HepG2 (cell line): ENCODE data around the gene FAM193A. TPM values are rescaled to one million over a fixed set of nuclear protein-coding genes. Genes with fewer than 3 reads are reported as not detected.

Source experiments
- ATAC-seq: fragments of 200-7000 bp; cut with Tn5 transposase; 3 replicates; pipeline ENCODE4 v1.9.1; 2020; ENCODE audit warnings: mild to moderate bottlenecking, moderate library complexity
- BruUV-seq: library from RNA; stranded (reverse); fragments of 400-500 nt; replicated peaks from 2 replicates; lab custom pipeline; 2021; lab: Mats Ljungman, UMichigan
- CTCF ChIA-PET: fragments of 300-600 bp; formaldehyde crosslinking; extraction: SDS; loops from one replicate; lab custom pipeline; 2021; ENCODE audit warnings: low total read pairs, inconsistent platforms, low intra/inter-chr PET ratio; lab: Yijun Ruan, JAX
- POLR2A ChIA-PET: fragments of 350-600 bp; sonication (Branson Sonifier 250); formaldehyde crosslinking; loops from one replicate; lab custom pipeline; 2020; ENCODE audit warnings: antibody characterized with exemption, inconsistent platforms; lab: Yijun Ruan, JAX
- DNase-seq: peaks from one replicate; pipeline ENCODE4 v3.0.0-alpha.2; 2015; ENCODE audit warnings: low spot score
- FAIRE-seq: peaks from 3 replicates; lab custom pipeline; 2011; peaks lifted over from hg19 to GRCh38; lab: Jason Lieb, UNC
- H2AFZ ChIP-seq: one replicate; pipeline ENCODE4 v1.6.1; 2011; ENCODE audit warnings: low read length, inconsistent platforms
- H3K27ac ChIP-seq: fragments of 300-600 bp; 3 replicates; pipeline ENCODE4 v1.8.0; 2011; ENCODE audit warnings: mixed run types, mild to moderate bottlenecking, mixed read lengths, low read length, inconsistent platforms; ENCODE audit not compliant: insufficient read depth; ENCODE audit errors: extremely low read length
- H3K27me3 ChIP-seq, 2 experiments: fragments of 200-600 bp in 1 of 2; 2 replicates in 1 of 2; 3 replicates in 1 of 2; pipeline versions ENCODE4 v1.6.0 to v1.8.0; 2011; ENCODE audit warnings: low read length in 2 of 2, mild to moderate bottlenecking in 2 of 2, moderate library complexity in 2 of 2, inconsistent platforms in 1 of 2; ENCODE audit not compliant: insufficient read depth in 2 of 2, control insufficient read depth in 1 of 2
- H3K36me3 ChIP-seq, 2 experiments: fragments of 200-600 bp in 1 of 2; replicated peaks in 1 of 2; 2 replicates in 1 of 2; 3 replicates in 1 of 2; pipeline versions ENCODE4 v1.5.1 to v1.8.0; 2011; ENCODE audit warnings: low read length in 2 of 2, inconsistent platforms in 1 of 2; ENCODE audit not compliant: insufficient read depth in 2 of 2, control insufficient read depth in 1 of 2
- H3K4me1 ChIP-seq: 2 replicates; pipeline ENCODE4 v1.5.1; 2012; ENCODE audit warnings: low read length, inconsistent platforms; ENCODE audit not compliant: insufficient read depth
- H3K4me2 ChIP-seq: 2 replicates; pipeline ENCODE4 v1.6.0; 2011; ENCODE audit warnings: low read depth, low read length, inconsistent platforms
- H3K4me3 ChIP-seq, 3 experiments: fragments of 200-600 bp in 1 of 3; sonication (generic), shearing (Covaris generic) in 1 of 3; replicated peaks in 1 of 3; 2 replicates each; pipeline ENCODE4 v1.5.1; 2011 to 2016; ENCODE audit warnings: low read length in 3 of 3, inconsistent platforms in 2 of 3, low read depth in 2 of 3, mild to moderate bottlenecking in 2 of 3, control low read depth in 1 of 3, mixed read lengths in 1 of 3; ENCODE audit not compliant: insufficient read depth in 1 of 3
- H3K79me2 ChIP-seq: one replicate; pipeline ENCODE4 v1.6.1; 2011; ENCODE audit warnings: low read length, inconsistent platforms; ENCODE audit not compliant: insufficient read depth
- H3K9ac ChIP-seq: 2 replicates; pipeline ENCODE4 v1.6.0; 2011; ENCODE audit warnings: mild to moderate bottlenecking, low read depth, low read length, inconsistent platforms; ENCODE audit not compliant: insufficient read depth
- H3K9me3 ChIP-seq: 2 replicates; pipeline ENCODE4 v1.5.1; 2012; ENCODE audit warnings: mild to moderate bottlenecking, low read length
- H4K20me1 ChIP-seq: 2 replicates; pipeline ENCODE4 v1.6.0; 2011; ENCODE audit warnings: inconsistent platforms, mild to moderate bottlenecking, low read length, moderate library complexity; ENCODE audit not compliant: insufficient read depth
- BRF2 ChIP-seq: sonication (generic); formaldehyde crosslinking; IDR thresholded peaks from 2 replicates; pipeline ENCODE4 v1.8.1; 2022; ENCODE audit warnings: mild to moderate bottlenecking, missing genetic modification reagents
- CCAR2 ChIP-seq: fragments of 200-400 bp; formaldehyde crosslinking; optimal IDR thresholded peaks from 2 replicates; pipeline ENCODE3; 2018; ENCODE audit warnings: low read depth, mild to moderate bottlenecking, low read length, moderate library complexity
- TRIM22 ChIP-seq: fragments of 450-650 bp; IDR thresholded peaks from 2 replicates; pipeline ENCODE4 v1.6.1; 2017
- TSC22D2 ChIP-seq: sonication (generic); formaldehyde crosslinking; IDR thresholded peaks from 2 replicates; pipeline ENCODE4 v1.5.1; 2020; ENCODE audit warnings: missing genetic modification reagents, mild to moderate bottlenecking, borderline replicate concordance
- ZNF407 ChIP-seq: sonication (generic); formaldehyde crosslinking; IDR thresholded peaks from one replicate; pipeline ENCODE4 v1.5.1; 2020; ENCODE audit warnings: mild to moderate bottlenecking, missing genetic modification reagents; ENCODE audit errors: not compliant biosample characterization
- ZNF550 ChIP-seq: sonication (generic); formaldehyde crosslinking; IDR thresholded peaks from 2 replicates; pipeline ENCODE4 v1.4.0; 2020; ENCODE audit warnings: mild to moderate bottlenecking, missing genetic modification reagents, borderline replicate concordance
- ZZZ3 ChIP-seq: sonication (generic); formaldehyde crosslinking; IDR thresholded peaks from 2 replicates; pipeline ENCODE4 v1.4.0; 2020; ENCODE audit warnings: missing genetic modification reagents, mild to moderate bottlenecking, borderline replicate concordance
- WGBS: methylation state at CpG from one replicate; pipeline ENCODE4 v1.1.6; 2017; ENCODE audit warnings: low lambda C conversion rate; 5-methylcytosine and 5-hydroxymethylcytosine counted together
- in situ Hi-C: cut with HindIII; loops from 2 replicates; pipeline ENCODE4 v1.10.0; 2017; ENCODE audit warnings: low pct_unique_long_range_greater_than_20kb; ENCODE audit not compliant: extremely low pct_ligation_motif_present
- intact Hi-C: fragments of 100-400 bp; cut with micrococcal nuclease; formaldehyde crosslinking; loops from one replicate; pipeline ENCODE4 v1.10.0; 2022; ENCODE audit not compliant: unreplicated experiment
- polyA plus RNA-seq, 8 experiments: library from polyadenylated mRNA; depleted of rRNA in 3 of 8; stranded (reverse) in 7 of 8; unstranded in 1 of 8; fragments of >200 nt; fragmentation: Illumina TruSeq in 4 of 8; extraction: Trizol in 4 of 8; gene quantifications; 2 replicates each; pipeline versions ENCODE4 v1.2.1 to v1.2.3, GENCODE V29; 2011 to 2016; ENCODE audit warnings: low read depth in 4 of 8, missing spikeins in 1 of 8, mixed read lengths in 1 of 8; ENCODE audit not compliant: insufficient read depth in 1 of 8
- total RNA-seq, 5 experiments: library from RNA; depleted of rRNA; stranded (reverse); fragments of >200 nt; fragmentation: Illumina TruSeq; extraction: Trizol; gene quantifications; 2 replicates each; pipeline ENCODE4 v1.2.3, GENCODE V29; 2016; ENCODE audit warnings: low read depth in 1 of 5
- TF ChIP-seq, protein P1 (sequence below): sonication (generic); formaldehyde crosslinking; conservative IDR thresholded peaks from 2 replicates; pipeline ENCODE4 v1.4.0; 2020; ENCODE audit warnings: missing genetic modification reagents
- TF ChIP-seq, protein P2 (sequence below): sonication (generic); formaldehyde crosslinking; IDR thresholded peaks from 2 replicates; pipeline ENCODE4 v1.4.0; 2020; ENCODE audit warnings: low read depth, mild to moderate bottlenecking, missing genetic modification reagents

The FAM193A gene
- total and polyA plus RNA-seq, 2 of the 13 experiments (the other 11 are each of a cell fraction or from before 2014, with no cell fraction given), result 5.7 to 8.7 TPM

DNA sequence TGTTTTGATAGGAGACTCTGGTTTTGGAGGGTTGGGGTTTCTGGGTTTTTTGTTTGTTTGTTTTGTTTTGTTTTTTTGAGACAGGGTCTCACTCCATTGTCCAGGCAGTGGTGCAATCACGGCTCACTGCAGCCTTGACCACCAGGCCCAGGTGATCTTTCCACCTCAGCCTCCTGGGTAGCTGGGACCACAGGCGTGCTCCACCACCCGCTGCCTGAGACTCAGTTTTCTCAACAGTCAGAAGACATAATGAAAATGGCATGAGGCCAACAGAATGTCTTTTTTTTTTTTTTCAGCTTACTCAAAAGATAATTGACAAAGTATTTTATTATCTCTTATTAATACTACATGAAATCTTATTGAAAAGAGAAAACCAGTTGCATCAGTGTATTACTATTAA is 187.3 kb downstream of the FAM193A start:
- no peak overlapping the region for H3K9ac ChIP-seq
- no peaks in the 10 kb centered on the region for H3K4me1 ChIP-seq
- H3K27ac ChIP-seq, result no peak overlapping the region
- 94% methylated on average over 3 of the region's 3 CpGs for WGBS
- no peak for FAIRE-seq
- H3K4me3 ChIP-seq, result no peak overlapping the region
- H3K79me2 ChIP-seq, result no peaks in the 10 kb centered on the region
- CTCF ChIA-PET, result no interaction called here
- H2AFZ ChIP-seq, result no peak overlapping the region
- no TSS peak for BruUV-seq
- POLR2A ChIA-PET, result no interaction called here
- H4K20me1 ChIP-seq, result no peaks in the 10 kb centered on the region
- no peaks in the 10 kb centered on the region for H3K27me3 ChIP-seq
- in situ Hi-C loops (no loop called here), intact Hi-C loops (no loop called here)
- H3K4me2 ChIP-seq, result no peak overlapping the region
- no peak for DNase-seq
- no peak for ATAC-seq
- peaks cover 10 to 31% of the 10 kb centered on the region in 2 experiments; a peak in 4 of 5 replicates for H3K36me3 ChIP-seq
- no peaks in the 10 kb centered on the region for H3K9me3 ChIP-seq
- TF ChIP-seq, protein P1, sequence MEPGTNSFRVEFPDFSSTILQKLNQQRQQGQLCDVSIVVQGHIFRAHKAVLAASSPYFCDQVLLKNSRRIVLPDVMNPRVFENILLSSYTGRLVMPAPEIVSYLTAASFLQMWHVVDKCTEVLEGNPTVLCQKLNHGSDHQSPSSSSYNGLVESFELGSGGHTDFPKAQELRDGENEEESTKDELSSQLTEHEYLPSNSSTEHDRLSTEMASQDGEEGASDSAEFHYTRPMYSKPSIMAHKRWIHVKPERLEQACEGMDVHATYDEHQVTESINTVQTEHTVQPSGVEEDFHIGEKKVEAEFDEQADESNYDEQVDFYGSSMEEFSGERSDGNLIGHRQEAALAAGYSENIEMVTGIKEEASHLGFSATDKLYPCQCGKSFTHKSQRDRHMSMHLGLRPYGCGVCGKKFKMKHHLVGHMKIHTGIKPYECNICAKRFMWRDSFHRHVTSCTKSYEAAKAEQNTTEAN (CRISPR knock-in tag), result no peak
- TF ChIP-seq ZNF407 (CRISPR knock-in tag), result no peak
- TF ChIP-seq, protein P2, sequence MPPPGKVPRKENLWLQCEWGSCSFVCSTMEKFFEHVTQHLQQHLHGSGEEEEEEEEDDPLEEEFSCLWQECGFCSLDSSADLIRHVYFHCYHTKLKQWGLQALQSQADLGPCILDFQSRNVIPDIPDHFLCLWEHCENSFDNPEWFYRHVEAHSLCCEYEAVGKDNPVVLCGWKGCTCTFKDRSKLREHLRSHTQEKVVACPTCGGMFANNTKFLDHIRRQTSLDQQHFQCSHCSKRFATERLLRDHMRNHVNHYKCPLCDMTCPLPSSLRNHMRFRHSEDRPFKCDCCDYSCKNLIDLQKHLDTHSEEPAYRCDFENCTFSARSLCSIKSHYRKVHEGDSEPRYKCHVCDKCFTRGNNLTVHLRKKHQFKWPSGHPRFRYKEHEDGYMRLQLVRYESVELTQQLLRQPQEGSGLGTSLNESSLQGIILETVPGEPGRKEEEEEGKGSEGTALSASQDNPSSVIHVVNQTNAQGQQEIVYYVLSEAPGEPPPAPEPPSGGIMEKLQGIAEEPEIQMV (CRISPR knock-in tag), result no peak
- no peak for TF ChIP-seq ZNF550 (CRISPR knock-in tag)
- TF ChIP-seq BRF2 (CRISPR knock-in tag), result no peak
- no peak for TF ChIP-seq CCAR2
- TF ChIP-seq TRIM22, result no peak
- TF ChIP-seq TSC22D2 (CRISPR knock-in tag), result no peak
- TF ChIP-seq ZZZ3 (CRISPR knock-in tag), result no peak
